ENCODE data around the gene SDE2.

- TF ChIP-seq MAX (IDR thresholded peaks at IDR 0.05), result no peak
- TF ChIP-seq CTCF (IDR thresholded peaks at IDR 0.05; ENCODE audit: control extremely low read depth in 1 of 3, insufficient read depth in 1 of 3, low read depth in 1 of 3, low read length in 3 of 3), result no peak
- no peak for TF ChIP-seq KDM5A (IDR thresholded peaks at IDR 0.05; ENCODE audit: low read length)
- TF ChIP-seq ATF2 (IDR thresholded peaks at IDR 0.05; ENCODE audit: low read length), result no peak
- no peak for TF ChIP-seq CBX5 (IDR thresholded peaks at IDR 0.05; ENCODE audit: low read depth, low read length)
- TF ChIP-seq POLR2AphosphoS5 (IDR thresholded peaks at IDR 0.05; ENCODE audit: low read depth, low read length), result no peak
Measured at GRCh38 chr1:225943582-225943981, 55.6 kb downstream of the SDE2 start.

Measured in H1 (cell line).